Fibroblast of peridontal ligament (primary cell): Measurements from ENCODE around the gene RPS18.

Experiments used
- DNase-seq: peaks from one replicate; pipeline ENCODE4 v3.0.0-alpha.2; 2010; ENCODE audit errors: extremely low read depth

Gene RPS18

DNA sequence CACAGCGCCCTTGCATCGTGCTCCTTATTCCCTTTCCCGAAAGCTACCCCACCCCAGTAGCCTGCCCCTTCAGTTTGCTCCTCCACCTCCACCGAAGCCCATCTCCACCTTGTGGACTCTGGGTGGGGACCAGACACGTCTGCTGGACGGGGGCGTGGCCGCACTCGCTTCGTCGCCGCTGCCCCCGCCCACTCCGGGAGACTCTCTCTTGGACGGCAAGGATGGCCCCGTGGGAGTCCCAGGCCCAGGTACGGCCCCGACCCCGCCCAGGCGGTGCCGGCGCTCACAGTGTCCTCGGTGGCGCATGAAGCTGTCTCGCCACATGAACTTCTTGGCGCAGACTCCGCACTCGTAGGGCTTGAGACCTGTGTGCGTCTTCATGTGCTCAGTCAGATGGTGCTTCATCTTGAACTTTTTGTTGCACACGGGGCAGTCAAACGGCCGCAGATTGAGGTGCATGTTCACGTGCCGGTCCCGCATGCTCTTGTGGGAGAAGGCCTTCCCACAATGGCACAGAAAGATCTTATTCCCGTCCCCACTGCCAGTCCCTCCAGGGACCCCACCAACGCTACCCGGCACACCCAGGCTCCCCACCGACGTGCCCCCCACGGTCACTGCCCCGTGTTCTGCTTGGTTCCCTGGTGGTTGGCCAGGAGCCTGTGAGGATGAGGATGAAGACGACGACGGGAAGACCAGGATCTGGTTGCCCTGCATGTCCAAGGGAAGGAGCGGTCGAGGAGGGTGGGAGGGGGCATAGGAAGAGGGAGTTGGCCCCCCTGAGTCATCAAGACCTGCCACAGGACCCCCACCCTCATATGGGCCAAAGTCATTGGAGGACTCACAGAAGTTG, 43.3 kb downstream of the RPS18 start:
- DNase-seq = no peak

DNA sequence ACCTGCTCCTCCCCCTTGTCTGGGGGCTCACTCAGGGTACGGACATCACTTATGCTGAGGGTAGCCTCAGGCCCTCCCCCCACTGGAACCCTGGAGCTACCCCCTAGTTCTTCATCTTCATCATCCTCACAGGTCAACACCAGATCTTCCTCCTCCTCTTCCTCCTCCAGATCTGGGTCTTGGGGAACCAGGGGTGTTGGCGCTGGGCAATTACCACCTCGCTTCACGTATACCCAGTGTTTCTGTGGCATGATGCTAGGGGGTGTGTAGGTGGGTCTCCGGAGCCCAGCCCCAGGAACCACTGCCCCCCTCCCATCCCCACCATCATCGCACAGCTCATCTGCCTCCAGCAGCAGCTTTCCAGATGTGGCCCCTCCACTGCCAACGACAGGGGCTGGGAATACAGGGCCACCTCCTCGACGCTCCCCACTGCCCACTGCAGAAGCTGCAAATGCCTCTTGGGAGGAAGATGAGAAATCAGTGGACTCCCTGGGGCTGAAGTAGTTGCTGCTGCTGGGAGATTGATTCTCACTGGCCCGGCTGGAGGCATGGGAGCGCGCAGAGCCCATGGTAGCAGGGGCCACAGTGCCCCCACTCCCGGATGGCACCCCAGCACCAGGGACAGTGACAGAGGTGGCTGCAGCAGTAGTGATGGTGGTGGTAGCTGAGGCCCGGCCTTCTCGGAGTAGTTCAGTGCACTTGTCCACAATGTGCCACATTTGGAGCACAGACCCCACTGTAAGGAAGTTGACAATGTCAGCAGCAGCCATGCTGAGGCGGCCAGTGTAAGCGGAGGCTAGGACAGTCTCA, 44.1 kb downstream of the RPS18 start:
- no peak for DNase-seq

DNA sequence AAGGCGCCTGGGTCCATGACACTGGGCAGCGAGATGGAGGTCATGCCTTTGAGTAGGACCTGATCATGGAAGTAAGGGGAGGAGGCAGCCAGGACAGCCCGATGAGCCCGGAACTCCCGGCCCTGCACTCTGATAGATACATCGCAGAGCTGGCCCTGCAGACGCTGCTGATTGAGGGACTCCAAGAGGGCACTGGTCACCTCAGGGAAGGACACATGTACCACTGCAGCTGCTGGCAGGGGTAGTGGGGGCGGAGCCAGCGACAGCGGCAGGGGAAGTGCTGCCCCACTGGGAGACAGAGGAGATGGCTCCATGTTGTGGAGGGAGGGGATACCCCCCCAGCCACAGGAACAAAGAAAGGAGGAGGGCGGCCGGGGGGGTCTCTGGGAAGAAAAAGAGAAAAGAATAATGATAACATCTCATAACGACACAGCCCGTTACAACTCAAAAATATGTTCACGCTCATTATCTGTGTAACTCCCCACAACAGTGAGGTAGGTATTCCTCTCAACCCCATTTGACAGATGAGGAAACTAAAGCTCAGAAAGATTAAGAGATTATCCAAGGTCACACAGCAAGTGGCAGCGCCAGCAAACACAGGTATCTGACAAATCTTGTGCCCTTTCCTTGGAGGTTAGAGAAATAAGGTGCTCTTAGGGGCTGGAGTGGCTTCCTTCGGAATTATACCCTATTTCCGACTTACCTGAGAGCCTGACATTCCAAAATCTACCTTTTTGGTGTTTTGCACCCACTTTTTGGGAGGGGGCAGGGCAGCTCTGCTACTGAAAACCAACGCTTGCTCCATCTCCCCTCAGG, 44.9 kb downstream of the RPS18 start:
- no peak for DNase-seq

DNA sequence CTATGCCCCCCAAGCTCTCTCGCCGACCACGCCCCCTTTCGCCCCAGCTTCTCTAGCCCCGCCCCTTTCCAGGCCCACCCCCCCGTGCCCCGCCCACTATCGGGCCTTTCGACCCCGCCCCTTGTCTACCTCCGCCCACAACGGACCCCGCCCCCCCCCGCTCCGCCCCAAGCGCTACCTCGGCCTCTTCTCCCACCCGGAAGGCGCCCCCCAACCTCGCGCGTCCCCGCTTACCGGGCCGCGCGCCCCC, 45.5 kb downstream of the RPS18 start:
- DNase-seq = no peak

GRCh38 chr6:33317669-33318425, 46.0 kb downstream of the RPS18 start, which contains the start of gene ZBTB22:
Gene ZBTB22 (minus strand): TSS chr6:33317744. CDS start chr6:33316916, 828 bp downstream.
- peak; percentile 99 for DNase-seq

DNA sequence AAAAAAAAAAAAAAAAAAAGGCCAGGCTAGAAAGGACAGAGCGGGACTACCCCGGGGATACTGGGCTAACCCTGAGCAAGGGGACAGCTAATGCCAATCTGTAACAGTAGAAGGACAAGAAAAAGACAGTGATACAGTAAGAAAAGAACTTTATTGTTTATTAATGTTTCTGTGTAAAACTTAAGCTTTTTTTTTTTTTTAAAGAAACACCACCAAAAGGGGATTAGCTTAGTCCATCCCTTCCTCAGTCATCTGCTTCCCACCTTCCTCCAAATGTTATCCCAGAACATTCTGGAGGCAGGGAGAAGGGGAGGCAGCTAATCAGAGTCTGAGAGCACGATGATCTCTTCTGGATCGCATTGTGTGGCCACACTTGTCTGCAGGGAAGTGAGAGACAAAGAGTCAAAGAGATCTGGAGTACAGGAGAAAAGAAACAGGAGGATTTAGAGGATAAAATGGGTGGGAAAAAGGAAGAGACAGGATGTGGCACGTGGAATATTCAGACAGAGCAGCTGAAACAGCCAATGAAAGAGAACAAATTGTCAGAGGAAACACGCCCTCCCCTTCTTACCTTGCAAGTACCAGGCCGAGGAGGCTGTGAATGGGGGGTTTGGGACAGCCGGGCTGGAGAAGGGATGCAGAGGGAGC, 46.7 kb downstream of the RPS18 start:
- no peak for DNase-seq

DNA sequence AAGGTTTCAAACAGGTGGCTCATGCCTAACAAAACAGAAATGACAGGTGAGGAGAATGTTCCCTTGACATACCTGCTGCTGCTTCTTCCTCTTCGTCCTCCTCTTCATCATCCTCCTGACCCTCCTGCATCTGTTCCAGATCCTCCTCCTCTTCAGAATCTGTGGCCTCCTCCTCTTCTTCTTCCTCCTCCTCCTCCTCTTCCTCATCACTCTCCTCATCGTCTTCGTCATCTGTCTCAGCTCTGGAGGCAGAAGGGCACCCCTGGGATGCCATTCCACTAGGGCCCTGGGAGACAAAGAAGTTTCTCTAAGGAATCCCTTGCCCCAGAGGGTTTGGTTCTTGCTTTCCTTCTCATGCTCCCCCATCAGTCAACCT, 48.1 kb downstream of the RPS18 start:
- DNase-seq = no peak

GRCh38 chr6:33320315-33321181, 48.7 kb downstream of the RPS18 start:
- DNase-seq = peak; percentile 93

DNA sequence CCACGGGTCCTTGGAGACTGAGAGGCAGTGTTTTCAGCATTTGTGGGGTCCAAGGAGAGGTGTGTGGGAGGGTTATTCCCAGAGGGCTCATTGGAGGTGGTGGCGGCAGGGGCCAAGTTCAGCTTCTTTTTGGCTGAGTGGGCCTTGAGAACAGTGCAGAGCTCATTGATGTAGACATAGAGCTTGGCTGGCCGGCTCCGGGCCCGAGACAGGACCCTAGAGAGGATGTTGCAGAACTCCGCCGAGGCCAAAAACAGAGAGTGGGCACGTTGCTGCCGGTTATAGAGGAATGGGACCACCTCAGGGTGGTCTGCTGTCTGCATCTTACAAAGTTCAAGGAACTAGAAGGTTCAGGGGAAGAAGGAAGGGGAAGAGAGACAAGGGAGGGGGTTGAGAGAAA, 49.4 kb downstream of the RPS18 start:
- no peak for DNase-seq

GRCh38 chr6:33323623-33323948, 51.7 kb downstream of the RPS18 start:
- no peak for DNase-seq

DNA sequence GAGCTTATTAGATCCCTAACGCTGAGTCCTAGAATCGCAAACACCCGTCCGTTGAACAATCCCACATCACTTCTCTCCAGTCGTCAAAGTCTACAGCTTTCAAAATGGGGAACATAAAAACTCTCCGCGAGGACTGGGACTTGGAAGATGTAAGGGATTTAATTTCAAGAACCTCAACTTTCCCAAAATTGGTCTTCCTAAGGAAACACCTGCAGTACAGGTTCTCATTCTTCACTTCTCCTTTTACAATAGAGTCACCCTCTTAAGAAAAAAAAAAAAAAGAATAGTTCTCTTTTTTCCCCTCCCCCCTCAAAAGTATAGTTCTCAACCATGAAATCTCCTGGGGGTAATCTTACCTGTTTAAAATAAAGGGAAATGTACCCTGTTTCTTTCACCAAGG, 52.2 kb downstream of the RPS18 start:
- DNase-seq = no peak
